HG03575 (cell line): Measurements from ENCODE around the gene BRD1.
"Not testable (repeated sequence)": the region's sequence is repeated elsewhere in the genome, so short reads cannot be mapped to it uniquely, and the experiment has no call there.

ENCODE experiments used
- ATAC-seq: cut with Tn5 transposase; IDR thresholded peaks from one replicate; pipeline ENCODE4 v1.9.1; 2021; ENCODE audit not compliant: unreplicated experiment, insufficient number of reproducible peaks, low FRiP score; ENCODE audit errors: extremely low read depth

BRD1 gene

GRCh38 chr22:49763696-49764095 is 64.0 kb downstream of the BRD1 start:
- ATAC-seq: no peak

GRCh38 chr22:49763138-49763537 is 64.5 kb downstream of the BRD1 start:
- no peak for ATAC-seq

- not testable (repeated sequence) for ATAC-seq
Observed at GRCh38 chr22:49762571-49762970, 65.1 kb downstream of the BRD1 start.

GRCh38 chr22:49761836-49762235 is 65.8 kb downstream of the BRD1 start:
- no peak for ATAC-seq

GRCh38 chr22:49760630-49761571 is 66.8 kb downstream of the BRD1 start:
- ATAC-seq: no peak

- ATAC-seq: no peak
Observed at GRCh38 chr22:49760280-49760629, 67.4 kb downstream of the BRD1 start.

GRCh38 chr22:49756676-49757075 is 71.0 kb downstream of the BRD1 start:
- ATAC-seq: no peak

- ATAC-seq: no peak
Observed at GRCh38 chr22:49756201-49756600, 71.5 kb downstream of the BRD1 start.

GRCh38 chr22:49755631-49756001 is 72.1 kb downstream of the BRD1 start:
- ATAC-seq: no peak

GRCh38 chr22:49754696-49755630 is 72.7 kb downstream of the BRD1 start:
- no peak for ATAC-seq

- no peak for ATAC-seq
Observed at GRCh38 chr22:49753961-49754695, 73.5 kb downstream of the BRD1 start.

GRCh38 chr22:49753276-49753890 is 74.3 kb downstream of the BRD1 start:
- ATAC-seq: no peak

GRCh38 chr22:49752598-49753091 is 75.0 kb downstream of the BRD1 start:
- no peak for ATAC-seq

- no peak for ATAC-seq
Observed at GRCh38 chr22:49751966-49752597, 75.6 kb downstream of the BRD1 start.

- ATAC-seq: no peak
Observed at GRCh38 chr22:49751318-49751965, 76.2 kb downstream of the BRD1 start.

- no peak for ATAC-seq
Observed at GRCh38 chr22:49749885-49750510, 77.7 kb downstream of the BRD1 start.

- no peak for ATAC-seq
Observed at GRCh38 chr22:49749227-49749626, 78.4 kb downstream of the BRD1 start.
